ENCODE data around the gene LENEP.

The LENEP gene

GRCh38 chr1:154954541-154954940 lies 38.8 kb upstream of the LENEP start:
- Histone ChIP-seq H3K9ac (ENCODE audit: low read depth, low read length) (peak overlapping the region; percentile 64), H3K4me1 (ENCODE audit: insufficient read depth, low read length) (peaks cover 54% of the 10 kb centered on the region), H2AFZ (ENCODE audit: low read depth, low read length) (no peak overlapping the region), H3K4me2 (ENCODE audit: insufficient read depth, low read length) (peak overlapping the region; percentile 88), H3K36me3 (ENCODE audit: insufficient read depth, low read length) (peaks cover 26% of the 10 kb centered on the region), H3K79me2 (ENCODE audit: insufficient read depth, low read length) (peaks cover 29% of the 10 kb centered on the region), H3K4me3 (ENCODE audit: low read depth in 1 of 2, low read length in 2 of 2) (peak overlapping the region in 1 of 2 experiments; percentile 82; a peak in 2 of 4 replicates), H4K20me1 (ENCODE audit: insufficient read depth, low read length) (peaks cover 16% of the 10 kb centered on the region), H3K27ac (ENCODE audit: low read length) (peak overlapping the region; percentile 88), H3K9me3 (ENCODE audit: insufficient read depth, low read length, severe bottlenecking) (no peaks in the 10 kb centered on the region), H3K27me3 (ENCODE audit: insufficient read depth, low read length, poor library complexity) (no peaks in the 10 kb centered on the region)
- TF ChIP-seq CTCF (IDR thresholded peaks at IDR 0.05; ENCODE audit: borderline replicate concordance, extremely low read depth, low read length, poor library complexity, severe bottlenecking) = no peak
- no peak for TF ChIP-seq EZH2 (IDR thresholded peaks at IDR 0.05; ENCODE audit: borderline replicate concordance, low read depth, low read length, severe bottlenecking)
- ATAC-seq (ENCODE audit: insufficient read depth, low read depth) = no peak
- no peak for DNase-seq

- DNase-seq = peak; percentile 89
Measured at GRCh38 chr1:154955039-154955717, 38.2 kb upstream of the LENEP start.

GRCh38 chr1:154955718-154956543 lies 37.5 kb upstream of the LENEP start, which contains the start of gene PBXIP1:
TSS of gene PBXIP1 (minus strand) at chr1:154956099. CDS start at chr1:154953721, 2,378 bp downstream.
- Histone ChIP-seq H3K27ac (ENCODE audit: low read length) (peak within 1 kb of the TSS; percentile 88), H3K4me1 (ENCODE audit: insufficient read depth, low read length) (peaks cover 66% of the 10 kb centered on the region), H3K9me3 (ENCODE audit: insufficient read depth, low read length, severe bottlenecking) (no peaks in the 10 kb centered on the region), H2AFZ (ENCODE audit: low read depth, low read length) (peak within 1 kb of the TSS; percentile 82), H3K27me3 (ENCODE audit: insufficient read depth, low read length, poor library complexity) (no peaks in the 10 kb centered on the region), H3K4me3 (ENCODE audit: low read depth in 1 of 2, low read length in 2 of 2) (peak within 1 kb of the TSS; percentile 52 to 82), H4K20me1 (ENCODE audit: insufficient read depth, low read length) (peaks cover 24% of the 10 kb centered on the region), H3K79me2 (ENCODE audit: insufficient read depth, low read length) (peaks cover 40% of the 10 kb centered on the region), H3K9ac (ENCODE audit: low read depth, low read length) (peak within 1 kb of the TSS; percentile 64), H3K4me2 (ENCODE audit: insufficient read depth, low read length) (peak within 1 kb of the TSS; percentile 88), H3K36me3 (ENCODE audit: insufficient read depth, low read length) (peaks cover 21% of the 10 kb centered on the region)
- DNase-seq = peak; percentile 92
- TF ChIP-seq EZH2 (IDR thresholded peaks at IDR 0.05; ENCODE audit: borderline replicate concordance, low read depth, low read length, severe bottlenecking) (no peak), CTCF (IDR thresholded peaks at IDR 0.05; ENCODE audit: borderline replicate concordance, extremely low read depth, low read length, poor library complexity, severe bottlenecking) (peak; percentile 53)
- peak; percentile 77 for ATAC-seq (ENCODE audit: insufficient read depth, low read depth)

More at GRCh38 chr1:154955039-154955717, 38.2 kb upstream of the LENEP start:
- peak overlapping the region; percentile 52 to 82 for H3K4me3 ChIP-seq (ENCODE audit: low read depth in 1 of 2, low read length in 2 of 2)
- H3K27me3 ChIP-seq (ENCODE audit: insufficient read depth, low read length, poor library complexity) = no peaks in the 10 kb centered on the region
- peak overlapping the region; percentile 88 for H3K4me2 ChIP-seq (ENCODE audit: insufficient read depth, low read length)
- H3K4me1 ChIP-seq (ENCODE audit: insufficient read depth, low read length) = peaks cover 59% of the 10 kb centered on the region
- H4K20me1 ChIP-seq (ENCODE audit: insufficient read depth, low read length) = peaks cover 19% of the 10 kb centered on the region
- peak; percentile 90 for ATAC-seq (ENCODE audit: insufficient read depth, low read depth)
- H2AFZ ChIP-seq (ENCODE audit: low read depth, low read length) = peak overlapping the region; percentile 82
- H3K9me3 ChIP-seq (ENCODE audit: insufficient read depth, low read length, severe bottlenecking) = no peaks in the 10 kb centered on the region
- H3K27ac ChIP-seq (ENCODE audit: low read length) = peak overlapping the region; percentile 88
- H3K79me2 ChIP-seq (ENCODE audit: insufficient read depth, low read length) = peaks cover 33% of the 10 kb centered on the region
- peaks cover 28% of the 10 kb centered on the region for H3K36me3 ChIP-seq (ENCODE audit: insufficient read depth, low read length)
- H3K9ac ChIP-seq (ENCODE audit: low read depth, low read length) = peak overlapping the region; percentile 64
- TF ChIP-seq EZH2 (IDR thresholded peaks at IDR 0.05; ENCODE audit: borderline replicate concordance, low read depth, low read length, severe bottlenecking) (no peak), CTCF (IDR thresholded peaks at IDR 0.05; ENCODE audit: borderline replicate concordance, extremely low read depth, low read length, poor library complexity, severe bottlenecking) (no peak)

All from DND-41 (cell line).